ENCODE measurements around the gene ADAT3.

The ADAT3 gene

GRCh38 chr19:1938071-1938470 lies 32.9 kb downstream of the ADAT3 start:
- DNase-seq (ENCODE audit: low read depth): no peak

- DNase-seq (ENCODE audit: low read depth): no peak
Measured at GRCh38 chr19:1941146-1942077, 36.2 kb downstream of the ADAT3 start, which contains the start of gene CSNK1G2. Gene CSNK1G2 (plus strand): TSS chr19:1941172. CDS start chr19:1969773, 28,601 bp downstream.

GRCh38 chr19:1942078-1942933 lies 37.1 kb downstream of the ADAT3 start:
- DNase-seq (ENCODE audit: low read depth): peak; percentile 74

GRCh38 chr19:1942934-1943555 lies 37.8 kb downstream of the ADAT3 start:
- peak; percentile 18 for DNase-seq (ENCODE audit: low read depth)

GRCh38 chr19:1943661-1944087 lies 38.5 kb downstream of the ADAT3 start:
- no peak for DNase-seq (ENCODE audit: low read depth)

GRCh38 chr19:1944088-1944915 lies 39.1 kb downstream of the ADAT3 start:
- no peak for DNase-seq (ENCODE audit: low read depth)

GRCh38 chr19:1944916-1945561 lies 39.8 kb downstream of the ADAT3 start:
- no peak for DNase-seq (ENCODE audit: low read depth)

- peak; percentile 20 for DNase-seq (ENCODE audit: low read depth)
Measured at GRCh38 chr19:1945899-1946298, 40.7 kb downstream of the ADAT3 start.

GRCh38 chr19:1947651-1948209 lies 42.5 kb downstream of the ADAT3 start:
- DNase-seq (ENCODE audit: low read depth): no peak

- no peak for DNase-seq (ENCODE audit: low read depth)
Measured at GRCh38 chr19:1949304-1950101, 44.3 kb downstream of the ADAT3 start.

GRCh38 chr19:1950640-1951039 lies 45.4 kb downstream of the ADAT3 start:
- DNase-seq (ENCODE audit: low read depth): no peak

- no peak for DNase-seq (ENCODE audit: low read depth)
Measured at GRCh38 chr19:1952635-1953034, 47.4 kb downstream of the ADAT3 start.

- no peak for DNase-seq (ENCODE audit: low read depth)
Measured at GRCh38 chr19:1953037-1953436, 47.8 kb downstream of the ADAT3 start.

- DNase-seq (ENCODE audit: low read depth): no peak
Measured at GRCh38 chr19:1953441-1954094, 48.4 kb downstream of the ADAT3 start.

- no peak for DNase-seq (ENCODE audit: low read depth)
Measured at GRCh38 chr19:1954532-1954933, 49.3 kb downstream of the ADAT3 start.

GRCh38 chr19:1955171-1956121 lies 50.2 kb downstream of the ADAT3 start:
- DNase-seq (ENCODE audit: low read depth): no peak

GRCh38 chr19:1956122-1956494 lies 50.9 kb downstream of the ADAT3 start:
- DNase-seq (ENCODE audit: low read depth): no peak
